H9 (cell line): ENCODE measurements around the gene ZNF14. TPM values are rescaled to one million over a fixed set of nuclear protein-coding genes. Genes with fewer than 3 reads are reported as not detected.

Experiments
- DNase-seq: peaks from one replicate; pipeline ENCODE4 v3.0.0-alpha.2; 2017
- H2AFZ ChIP-seq: one replicate; pipeline ENCODE4 v1.6.1; 2013; ENCODE audit warnings: mild to moderate bottlenecking, low read length, control low read depth, moderate library complexity
- H2AK5ac ChIP-seq: 2 replicates; pipeline ENCODE4 v1.6.1; 2013; ENCODE audit warnings: low read length, control low read depth, mixed read lengths; ENCODE audit not compliant: insufficient read length
- H2BK120ac ChIP-seq: one replicate; pipeline ENCODE4 v1.6.1; 2013; ENCODE audit warnings: low read depth, mild to moderate bottlenecking, low read length, control low read depth, inconsistent platforms; ENCODE audit not compliant: poor library complexity, severe bottlenecking
- H2BK12ac ChIP-seq: 2 replicates; pipeline ENCODE4 v1.6.1; 2013; ENCODE audit warnings: low read length, control low read depth, mixed read lengths, low read depth; ENCODE audit not compliant: insufficient read length
- H2BK15ac ChIP-seq: 2 replicates; pipeline ENCODE4 v1.6.1; 2013; ENCODE audit warnings: low read depth, low read length, control low read depth
- H2BK20ac ChIP-seq: one replicate; pipeline ENCODE4 v1.6.1; 2013; ENCODE audit warnings: low read depth, mild to moderate bottlenecking, low read length, control low read depth, inconsistent platforms; ENCODE audit not compliant: poor library complexity, severe bottlenecking
- H2BK5ac ChIP-seq: 2 replicates; pipeline ENCODE4 v1.6.1; 2013; ENCODE audit warnings: low read length, control low read depth, mixed read lengths; ENCODE audit not compliant: insufficient read length
- H3K14ac ChIP-seq: 2 replicates; pipeline ENCODE4 v1.6.1; 2013; ENCODE audit warnings: low read length, control low read depth; ENCODE audit not compliant: insufficient read depth
- H3K18ac ChIP-seq: 2 replicates; pipeline ENCODE4 v1.6.1; 2013; ENCODE audit warnings: low read depth, mild to moderate bottlenecking, mixed read lengths, low read length, control low read depth; ENCODE audit not compliant: insufficient read length
- H3K23ac ChIP-seq: 2 replicates; pipeline ENCODE4 v1.6.1; 2013; ENCODE audit warnings: low read length, control low read depth, mixed read lengths, low read depth; ENCODE audit not compliant: insufficient read length
- H3K23me2 ChIP-seq: 2 replicates; pipeline ENCODE4 v1.6.1; 2013; ENCODE audit warnings: low read depth, mild to moderate bottlenecking, mixed read lengths, low read length, control low read depth; ENCODE audit not compliant: insufficient read length, poor library complexity, severe bottlenecking
- H3K27ac ChIP-seq: 2 replicates; pipeline ENCODE4 v1.5.1; 2013; ENCODE audit warnings: low read length, control low read depth, mixed read lengths, low read depth; ENCODE audit not compliant: insufficient read length
- H3K27me3 ChIP-seq: 2 replicates; pipeline ENCODE4 v1.6.1; 2013; ENCODE audit warnings: low read length, control low read depth, inconsistent platforms; ENCODE audit not compliant: insufficient read depth
- H3K4ac ChIP-seq: 2 replicates; pipeline ENCODE4 v1.6.1; 2013; ENCODE audit warnings: low read depth, mild to moderate bottlenecking, control low read depth, inconsistent platforms, low read length, moderate library complexity
- H3K4me1 ChIP-seq: 2 replicates; pipeline ENCODE4 v1.6.1; 2013; ENCODE audit warnings: low read length, control low read depth, inconsistent platforms; ENCODE audit not compliant: insufficient read depth
- H3K4me2 ChIP-seq: 2 replicates; pipeline ENCODE4 v1.6.1; 2013; ENCODE audit warnings: low read length, control low read depth, mixed read lengths; ENCODE audit not compliant: insufficient read length, insufficient read depth
- H3K56ac ChIP-seq: 2 replicates; pipeline ENCODE4 v1.6.1; 2013; ENCODE audit warnings: low read depth, mild to moderate bottlenecking, mixed read lengths, low read length, control low read depth; ENCODE audit not compliant: insufficient read length
- H3K79me1 ChIP-seq: 2 replicates; pipeline ENCODE4 v1.6.1; 2013; ENCODE audit warnings: low read depth, mild to moderate bottlenecking, moderate library complexity, low read length, control low read depth, inconsistent platforms; ENCODE audit not compliant: insufficient read depth, poor library complexity, severe bottlenecking
- H3K79me2 ChIP-seq: 2 replicates; pipeline ENCODE4 v1.6.1; 2013; ENCODE audit warnings: low read length, control low read depth, inconsistent platforms; ENCODE audit not compliant: insufficient read depth
- H3K9ac ChIP-seq: 2 replicates; pipeline ENCODE4 v1.6.1; 2013; ENCODE audit warnings: low read length, control low read depth, mixed read lengths; ENCODE audit not compliant: insufficient read length; ENCODE audit errors: extremely low read depth
- H3K9me3 ChIP-seq: one replicate; pipeline ENCODE4 v1.6.1; 2013; ENCODE audit warnings: low read depth, low read length, inconsistent platforms; ENCODE audit not compliant: control insufficient read depth
- H3T11ph ChIP-seq: one replicate; pipeline ENCODE4 v1.6.1; 2013; ENCODE audit warnings: mild to moderate bottlenecking, low read length, control low read depth, inconsistent platforms
- H4K20me1 ChIP-seq: one replicate; pipeline ENCODE4 v1.6.1; 2013; ENCODE audit not compliant: control insufficient read depth, insufficient read length, insufficient read depth
- H4K5ac ChIP-seq: 2 replicates; pipeline ENCODE4 v1.6.1; 2013; ENCODE audit warnings: low read depth, mild to moderate bottlenecking, mixed read lengths, low read length, control low read depth; ENCODE audit not compliant: insufficient read length
- H4K8ac ChIP-seq: replicated peaks from 2 replicates; pipeline ENCODE4 v1.6.1; 2013; ENCODE audit warnings: low read length, control low read depth, mixed read lengths, low read depth; ENCODE audit not compliant: insufficient read length
- H4K91ac ChIP-seq: 2 replicates; pipeline ENCODE4 v1.6.1; 2013; ENCODE audit warnings: low read depth, mild to moderate bottlenecking, moderate library complexity, mixed read lengths, low read length, control low read depth; ENCODE audit not compliant: insufficient read length
- H3K27ac Mint-ChIP-seq, 3 experiments: 2 replicates in 2 of 3; 3 replicates in 1 of 3; pipeline ENCODE4 v1.8.0; 2020 to 2021; ENCODE audit warnings: mixed read lengths in 3 of 3, mild to moderate bottlenecking in 1 of 3, moderate library complexity in 1 of 3
- H3K27me3 Mint-ChIP-seq: 2 replicates; pipeline ENCODE4 v1.8.0; 2021; ENCODE audit warnings: low read depth, mild to moderate bottlenecking, moderate library complexity, mixed read lengths
- H3K36me3 Mint-ChIP-seq, 3 experiments: 2 replicates in 2 of 3; 3 replicates in 1 of 3; pipeline ENCODE4 v1.8.0; 2020 to 2021; ENCODE audit warnings: low read depth in 3 of 3, mixed read lengths in 3 of 3; ENCODE audit not compliant: insufficient read depth in 1 of 3
- H3K4me1 Mint-ChIP-seq, 2 experiments: 2 replicates each; pipeline ENCODE4 v1.8.0; 2020; ENCODE audit warnings: mixed read lengths in 2 of 2
- H3K4me3 Mint-ChIP-seq, 2 experiments: 2 replicates in 1 of 2; 3 replicates in 1 of 2; pipeline ENCODE4 v1.8.0; 2020 to 2021; ENCODE audit warnings: mild to moderate bottlenecking in 2 of 2, mixed read lengths in 2 of 2, moderate library complexity in 1 of 2
- H3K9me3 Mint-ChIP-seq, 2 experiments: 2 replicates in 1 of 2; 3 replicates in 1 of 2; pipeline ENCODE4 v1.8.0; 2020; ENCODE audit warnings: mild to moderate bottlenecking in 2 of 2, mixed read lengths in 2 of 2, moderate library complexity in 1 of 2
- CTCF ChIP-seq: fragments of 200-600 bp; sonication (generic); conservative IDR thresholded peaks from 3 replicates; pipeline ENCODE4 v1.8.0; 2021; ENCODE audit warnings: antibody characterized with exemption, mild to moderate bottlenecking
- WGBS: extraction: QIAGEN DNeasy Blood & Tissue Kit; methylation state at CpG from one replicate; pipeline ENCODE4 v1.1.7; 2013; ENCODE audit warnings: missing lambda C conversion rate, low lambda C conversion rate, mixed read lengths; ENCODE audit not compliant: insufficient read length; ENCODE audit errors: extremely low coverage; 5-methylcytosine and 5-hydroxymethylcytosine counted together
- total RNA-seq: library from RNA; stranded (reverse); gene quantifications from 2 replicates; pipeline ENCODE4 v1.2.1, GENCODE V29; 2021

ZNF14 gene
- total RNA-seq, 1 experiment from 2014 or later = 8.3 TPM

DNA sequence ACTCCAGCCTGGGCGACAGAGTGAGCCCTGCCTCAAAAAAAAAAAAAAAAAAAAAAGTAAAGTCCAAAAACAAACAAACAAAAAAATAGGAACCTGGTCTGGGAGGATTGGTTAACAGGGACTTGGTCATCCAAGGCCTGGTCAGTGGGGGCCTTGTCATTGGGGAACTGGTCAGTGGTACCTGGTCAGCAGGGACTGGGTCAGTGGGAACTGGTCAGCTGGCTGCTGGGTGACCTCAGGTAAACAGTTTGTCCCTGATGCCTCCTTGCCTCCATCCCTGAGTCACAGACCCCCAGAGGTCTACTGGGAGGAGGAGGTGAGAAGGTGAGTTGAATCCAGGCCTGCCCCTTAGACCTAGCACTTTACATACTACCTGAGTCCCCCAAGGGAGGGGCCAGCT, 5.7 kb upstream of the ZNF14 start:
- no peak overlapping the region for H4K5ac ChIP-seq
- no peak overlapping the region for H3K4ac ChIP-seq
- H2AK5ac ChIP-seq = no peak overlapping the region
- no peak overlapping the region for H2BK5ac ChIP-seq
- Mint-ChIP-seq H3K36me3 (peaks cover 0 to 2% (median 0%) of the 10 kb centered on the region in 3 experiments; a peak in 2 of 7 replicates), H3K9me3 (peaks cover 6 to 14% of the 10 kb centered on the region in 2 experiments; a peak in 4 of 5 replicates), H3K27me3 (peaks cover 20% of the 10 kb centered on the region), H3K4me3 (no peak overlapping the region), H3K4me1 (no peaks in the 10 kb centered on the region; a peak in 1 of 4 replicates), H3K27ac (no peak overlapping the region)
- H2BK15ac ChIP-seq = no peak overlapping the region
- no peak overlapping the region for H3K23ac ChIP-seq
- no peak overlapping the region for H3K4me2 ChIP-seq
- H4K8ac ChIP-seq = no peak overlapping the region
- H3K18ac ChIP-seq = no peak overlapping the region
- H2BK12ac ChIP-seq = no peak overlapping the region
- no peak overlapping the region for H3T11ph ChIP-seq
- no peak overlapping the region for H3K56ac ChIP-seq
- no peak overlapping the region for H3K9ac ChIP-seq
- H3K27me3 ChIP-seq = no peaks in the 10 kb centered on the region
- no peak for TF ChIP-seq CTCF
- H2BK20ac ChIP-seq = no peak overlapping the region
- H3K27ac ChIP-seq = no peak overlapping the region
- H3K9me3 ChIP-seq = no peaks in the 10 kb centered on the region
- no peaks in the 10 kb centered on the region for H3K4me1 ChIP-seq
- no peak overlapping the region for H2AFZ ChIP-seq
- H3K23me2 ChIP-seq = no peaks in the 10 kb centered on the region
- whole genome bisulfite sequencing = no CpG with 5 or more reads among the region's 1 CpG
- H2BK120ac ChIP-seq = no peak overlapping the region
- no peaks in the 10 kb centered on the region for H3K79me1 ChIP-seq
- no peak for DNase-seq
- H3K79me2 ChIP-seq = no peaks in the 10 kb centered on the region
- H4K20me1 ChIP-seq = no peaks in the 10 kb centered on the region
- H4K91ac ChIP-seq = no peak overlapping the region
- H3K14ac ChIP-seq = no peak overlapping the region
